GM12878 (cell line): ENCODE data around the gene LDLR. TPM values are rescaled to one million over a fixed set of nuclear protein-coding genes. Genes with fewer than 3 reads are reported as not detected.

ENCODE experiments used
- ATAC-seq: fragments of 200-7000 bp; cut with Tn5 transposase; 3 replicates; pipeline ENCODE4 v1.9.1; 2020; ENCODE audit warnings: mild to moderate bottlenecking, moderate library complexity
- BruUV-seq: library from RNA; stranded (reverse); fragments of 400-500 nt; replicated peaks from 2 replicates; lab custom pipeline; 2021; lab: Mats Ljungman, UMichigan
- CTCF ChIA-PET: fragments of 300-600 bp; sonication (Branson Sonifier 250); formaldehyde crosslinking; extraction: SDS; loops from one replicate; lab custom pipeline; 2021; ENCODE audit warnings: inconsistent platforms; lab: Yijun Ruan, JAX
- POLR2A ChIA-PET: fragments of 350-600 bp; formaldehyde crosslinking; extraction: SDS; loops from one replicate; lab custom pipeline; 2021; ENCODE audit warnings: inconsistent platforms; lab: Charles Lee
- RAD21 ChIA-PET: fragments of 300-600 bp; sonication (Branson Sonifier 250); formaldehyde crosslinking; loops from one replicate; lab custom pipeline; 2023; ENCODE audit warnings: antibody characterized with exemption; ENCODE audit not compliant: unreplicated experiment; lab: Charles Lee
- SMC1A ChIA-PET: fragments of 300-600 bp; sonication (Branson Sonifier 250); formaldehyde crosslinking; loops from one replicate; lab custom pipeline; 2023; ENCODE audit not compliant: unreplicated experiment, uncharacterized antibody; lab: Charles Lee
- DNase-seq: peaks from one replicate; pipeline ENCODE4 v3.0.0-alpha.2; 2011; ENCODE audit warnings: low read depth, low spot score
- FAIRE-seq: peaks from 3 replicates; lab custom pipeline; 2011; peaks lifted over from hg19 to GRCh38; lab: Jason Lieb, UNC
- H2AFZ ChIP-seq: 2 replicates; pipeline ENCODE4 v1.6.0; 2011; ENCODE audit warnings: low read depth, low read length, control low read depth; ENCODE audit not compliant: control insufficient read depth
- H3K27ac ChIP-seq: 2 replicates; pipeline ENCODE4 v1.5.1; 2011; ENCODE audit warnings: control low read depth; ENCODE audit not compliant: control insufficient read depth, insufficient read depth
- H3K27me3 ChIP-seq, 2 experiments: replicated peaks in 1 of 2; 2 replicates each; pipeline versions ENCODE4 v1.6.0 to v1.6.1; 2011; ENCODE audit warnings: low read length in 1 of 2; ENCODE audit not compliant: control insufficient read depth in 2 of 2, insufficient read depth in 2 of 2
- H3K36me3 ChIP-seq, 2 experiments: 2 replicates each; pipeline ENCODE4 v1.5.1; 2011; ENCODE audit warnings: low read length in 1 of 2; ENCODE audit not compliant: control insufficient read depth in 2 of 2, insufficient read depth in 2 of 2
- H3K4me1 ChIP-seq: 2 replicates; pipeline ENCODE4 v1.6.1; 2011; ENCODE audit warnings: mild to moderate bottlenecking, low read length, moderate library complexity, mixed read lengths; ENCODE audit not compliant: control insufficient read depth, insufficient read depth
- H3K4me2 ChIP-seq: 2 replicates; pipeline ENCODE4 v1.6.0; 2011; ENCODE audit warnings: control low read depth; ENCODE audit not compliant: control insufficient read depth, insufficient read depth
- H3K4me3 ChIP-seq: fragments of 200-600 bp; sonication (generic); 2 replicates; pipeline ENCODE4 v1.5.1; 2016
- H3K79me2 ChIP-seq: 2 replicates; pipeline ENCODE4 v1.6.0; 2011; ENCODE audit warnings: low read length; ENCODE audit not compliant: control insufficient read depth, insufficient read depth
- H3K9ac ChIP-seq: 2 replicates; pipeline ENCODE4 v1.8.0; 2011; ENCODE audit warnings: low read length, control low read depth, mixed read lengths; ENCODE audit not compliant: control insufficient read depth, insufficient read depth
- H3K9me3 ChIP-seq: replicated peaks from 3 replicates; pipeline ENCODE4 v1.5.1; 2011; ENCODE audit warnings: mild to moderate bottlenecking, low read length; ENCODE audit not compliant: control insufficient read depth, insufficient read depth
- H4K20me1 ChIP-seq: 2 replicates; pipeline ENCODE4 v1.6.0; 2011; ENCODE audit not compliant: control insufficient read depth, insufficient read depth
- BCLAF1 ChIP-seq: fragments of 450-650 bp; IDR thresholded peaks from 2 replicates; pipeline ENCODE4 v1.6.1; 2017; ENCODE audit warnings: antibody characterized with exemption, mild to moderate bottlenecking, moderate library complexity
- ESRRA ChIP-seq: IDR thresholded peaks from 2 replicates; pipeline ENCODE4 v1.6.1; 2012; ENCODE audit warnings: mild to moderate bottlenecking, low read length, improper control_type of control experiment
- GABPA ChIP-seq: IDR thresholded peaks from 2 replicates; pipeline ENCODE4 v1.6.1; 2014; ENCODE audit warnings: antibody characterized with exemption, low read depth, mild to moderate bottlenecking, inconsistent platforms
- HCFC1 ChIP-seq: fragments of 150-350 bp; IDR thresholded peaks from 2 replicates; pipeline ENCODE4 v1.6.1; 2014; ENCODE audit warnings: low read length
- IKZF2 ChIP-seq, 2 experiments: fragments of 450-650 bp; IDR thresholded peaks; 2 replicates each; pipeline ENCODE4 v1.6.1; 2017; ENCODE audit warnings: mild to moderate bottlenecking in 2 of 2, moderate library complexity in 2 of 2
- MLLT1 ChIP-seq: fragments of 450-650 bp; IDR thresholded peaks from 2 replicates; pipeline ENCODE4 v1.6.1; 2016; ENCODE audit warnings: mild to moderate bottlenecking
- POLR2AphosphoS2 ChIP-seq: IDR thresholded peaks from 2 replicates; pipeline ENCODE4 v1.6.1; 2011; ENCODE audit warnings: low read depth, mild to moderate bottlenecking, low read length, improper control_type of control experiment, moderate library complexity
- PRDM15 ChIP-seq: fragments of 450-650 bp; formaldehyde crosslinking; IDR thresholded peaks from 2 replicates; pipeline ENCODE4 v1.4.0; 2020; ENCODE audit warnings: mild to moderate bottlenecking, moderate library complexity
- SMAD5 ChIP-seq: IDR thresholded peaks from 2 replicates; pipeline ENCODE4 v1.6.1; 2016; ENCODE audit warnings: antibody characterized with exemption, low read depth
- TCF12 ChIP-seq: IDR thresholded peaks from 2 replicates; pipeline ENCODE4 v1.6.1; 2011; ENCODE audit warnings: low read depth, mild to moderate bottlenecking, low read length
- ZBTB33 ChIP-seq: fragments of 450-650 bp; IDR thresholded peaks from 2 replicates; pipeline ENCODE4 v1.6.1; 2017; ENCODE audit warnings: mild to moderate bottlenecking
- WGBS: methylation state at CpG from one replicate; pipeline ENCODE4 v1.1.6; 2016; ENCODE audit warnings: low lambda C conversion rate; ENCODE audit not compliant: insufficient replicate concordance, insufficient coverage; ENCODE audit errors: missing lambda C conversion rate; 5-methylcytosine and 5-hydroxymethylcytosine counted together
- in situ Hi-C: fragments of 300-500 bp; cut with MboI; formaldehyde crosslinking; loops from 9 replicates; pipeline ENCODE4 v1.14.3; 2018; ENCODE audit warnings: mixed read lengths
- intact Hi-C: fragments of 100-400 bp; cut with micrococcal nuclease; formaldehyde crosslinking; loops from one replicate; pipeline ENCODE4 v1.14.2; 2022; ENCODE audit not compliant: unreplicated experiment
- polyA plus RNA-seq, 11 experiments: library from polyadenylated mRNA; depleted of rRNA in 4 of 11; unstranded in 6 of 11; stranded (reverse) in 5 of 11; fragments of >200 nt; fragmentation: Nextera tagmentation in 4 of 11; fragmentation: Illumina TruSeq in 1 of 11; extraction: Ambion mirVana in 4 of 11; extraction: Trizol in 1 of 11; gene quantifications; 1 replicate in 1 of 11; 2 replicates in 10 of 11; pipeline versions ENCODE4 v1.2.1 to v1.2.3, GENCODE V29; 2011 to 2016; ENCODE audit warnings: inconsistent platforms in 2 of 11, missing spikeins in 2 of 11, low read depth in 1 of 11
- total RNA-seq, 4 experiments: library from RNA; depleted of rRNA in 3 of 4; stranded (reverse); fragments of >200 nt in 3 of 4; fragmentation: Illumina TruSeq in 1 of 4; extraction: Trizol in 1 of 4; gene quantifications; 2 replicates each; pipeline versions ENCODE4 v1.2.1 to v1.2.3, GENCODE V29; 2013 to 2021

Gene LDLR
- total and polyA plus RNA-seq, 10 of the 15 experiments (the other 5 are each of a cell fraction or from before 2014, with no cell fraction given) = 11.3 to 59.2 (median 27.3) TPM

- TF ChIP-seq BCLAF1 (no peak), TCF12 (no peak)
These were observed 84.4 kb downstream of the LDLR start (continued) for GRCh38 chr19:11173516-11174155.

- no peak for DNase-seq
- TF ChIP-seq POLR2AphosphoS2 = no peak
- TF ChIP-seq ZBTB33 = no peak
- TF ChIP-seq SMAD5 = no peak
- TF ChIP-seq HCFC1 = no peak
- no peak for TF ChIP-seq MLLT1
- no peak for TF ChIP-seq PRDM15 (CRISPR knock-in tag)
- TF ChIP-seq ESRRA = no peak
- TF ChIP-seq GABPA = no peak
- TF ChIP-seq IKZF2 (IDR thresholded peaks at IDR 0.05) = no peak
These were observed 85.1 kb downstream of the LDLR start for GRCh38 chr19:11174336-11174735.

More at GRCh38 chr19:11174336-11174735, 85.1 kb downstream of the LDLR start:
- 97% methylated on average over 27 of the region's 27 CpGs for WGBS
- Histone ChIP-seq H3K27ac (no peak overlapping the region), H2AFZ (no peak overlapping the region), H3K36me3 (peaks cover 0 to 4% of the 10 kb centered on the region in 2 experiments; a peak in 2 of 4 replicates), H3K79me2 (no peaks in the 10 kb centered on the region), H3K4me2 (no peak overlapping the region), H4K20me1 (no peaks in the 10 kb centered on the region), H3K9me3 (no peaks in the 10 kb centered on the region), H3K4me1 (peaks cover 7% of the 10 kb centered on the region), H3K9ac (no peak overlapping the region), H3K27me3 (no peaks in the 10 kb centered on the region), H3K4me3 (no peak overlapping the region)
- in situ Hi-C loops (no loop called here), intact Hi-C loops (no loop called here)
- CTCF ChIA-PET = no interaction called here
- FAIRE-seq = no peak
- POLR2A ChIA-PET = no interaction called here
- SMC1A ChIA-PET = no interaction called here
- no peak for ATAC-seq
- RAD21 ChIA-PET = no interaction called here
- no TSS peak for BruUV-seq
